ENCODE data around the gene CFHR2.

CFHR2 gene

DNA sequence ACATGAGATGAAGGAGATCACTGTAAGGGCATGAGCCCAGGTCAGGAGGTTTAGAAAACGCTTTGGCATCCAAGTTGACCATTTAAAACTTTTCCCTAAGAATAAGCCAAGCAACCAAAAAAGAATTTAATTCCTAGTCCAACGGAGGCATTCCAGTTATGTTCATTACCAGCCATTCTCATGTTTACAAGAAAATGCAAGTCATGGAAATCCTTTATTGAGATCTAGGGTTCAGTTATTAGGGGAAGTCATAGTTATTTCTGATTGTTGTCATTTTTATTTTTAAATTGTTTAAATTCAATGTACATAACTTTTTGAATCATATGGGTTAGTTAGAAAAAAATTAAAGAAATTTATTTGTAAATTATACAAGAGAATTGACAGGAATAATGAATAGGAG, 58.3 kb downstream of the CFHR2 start:
- DNase-seq (ENCODE audit: low read depth) = no peak
- TF ChIP-seq, protein P1, sequence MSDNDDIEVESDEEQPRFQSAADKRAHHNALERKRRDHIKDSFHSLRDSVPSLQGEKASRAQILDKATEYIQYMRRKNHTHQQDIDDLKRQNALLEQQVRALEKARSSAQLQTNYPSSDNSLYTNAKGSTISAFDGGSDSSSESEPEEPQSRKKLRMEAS (IDR thresholded peaks at IDR 0.05; ENCODE audit: low read depth, low read length) = no peak
- TF ChIP-seq MYC (IDR thresholded peaks at IDR 0.05; ENCODE audit: low read depth, low read length) (no peak), POLR2A (IDR thresholded peaks at IDR 0.05; ENCODE audit: extremely low read depth, insufficient read length) (no peak)
- TF ChIP-seq, protein P2, sequence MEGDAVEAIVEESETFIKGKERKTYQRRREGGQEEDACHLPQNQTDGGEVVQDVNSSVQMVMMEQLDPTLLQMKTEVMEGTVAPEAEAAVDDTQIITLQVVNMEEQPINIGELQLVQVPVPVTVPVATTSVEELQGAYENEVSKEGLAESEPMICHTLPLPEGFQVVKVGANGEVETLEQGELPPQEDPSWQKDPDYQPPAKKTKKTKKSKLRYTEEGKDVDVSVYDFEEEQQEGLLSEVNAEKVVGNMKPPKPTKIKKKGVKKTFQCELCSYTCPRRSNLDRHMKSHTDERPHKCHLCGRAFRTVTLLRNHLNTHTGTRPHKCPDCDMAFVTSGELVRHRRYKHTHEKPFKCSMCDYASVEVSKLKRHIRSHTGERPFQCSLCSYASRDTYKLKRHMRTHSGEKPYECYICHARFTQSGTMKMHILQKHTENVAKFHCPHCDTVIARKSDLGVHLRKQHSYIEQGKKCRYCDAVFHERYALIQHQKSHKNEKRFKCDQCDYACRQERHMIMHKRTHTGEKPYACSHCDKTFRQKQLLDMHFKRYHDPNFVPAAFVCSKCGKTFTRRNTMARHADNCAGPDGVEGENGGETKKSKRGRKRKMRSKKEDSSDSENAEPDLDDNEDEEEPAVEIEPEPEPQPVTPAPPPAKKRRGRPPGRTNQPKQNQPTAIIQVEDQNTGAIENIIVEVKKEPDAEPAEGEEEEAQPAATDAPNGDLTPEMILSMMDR (IDR thresholded peaks at IDR 0.05; ENCODE audit: low read depth, low read length) = no peak
- H3K4me3 ChIP-seq (ENCODE audit: low read depth, low read length) = no peak overlapping the region

DNA sequence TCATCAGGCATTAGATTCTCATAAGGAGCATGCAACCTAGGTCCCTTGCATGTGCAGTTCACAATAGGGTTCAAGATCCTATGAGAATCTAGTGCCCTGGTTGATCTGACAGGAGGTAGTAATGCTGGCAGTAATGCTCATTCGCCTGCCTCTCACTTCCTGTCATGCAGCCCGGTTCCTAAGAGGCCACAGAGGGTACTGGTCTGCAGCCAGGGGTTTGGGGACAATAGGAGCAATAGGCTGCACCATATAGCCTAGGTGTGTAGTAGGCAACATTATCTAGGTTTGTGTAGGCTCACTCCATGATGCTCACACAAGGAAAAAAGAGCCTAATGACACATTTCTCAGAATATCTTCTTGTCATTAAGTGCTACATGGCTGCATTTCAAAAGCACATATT, 59.6 kb downstream of the CFHR2 start:
- no peak for DNase-seq (ENCODE audit: low read depth)
- no peak overlapping the region for H3K4me3 ChIP-seq (ENCODE audit: low read depth, low read length)
- TF ChIP-seq, protein P1 (IDR thresholded peaks at IDR 0.05; ENCODE audit: low read depth, low read length) = no peak
- TF ChIP-seq POLR2A (IDR thresholded peaks at IDR 0.05; ENCODE audit: extremely low read depth, insufficient read length) = no peak

DNA sequence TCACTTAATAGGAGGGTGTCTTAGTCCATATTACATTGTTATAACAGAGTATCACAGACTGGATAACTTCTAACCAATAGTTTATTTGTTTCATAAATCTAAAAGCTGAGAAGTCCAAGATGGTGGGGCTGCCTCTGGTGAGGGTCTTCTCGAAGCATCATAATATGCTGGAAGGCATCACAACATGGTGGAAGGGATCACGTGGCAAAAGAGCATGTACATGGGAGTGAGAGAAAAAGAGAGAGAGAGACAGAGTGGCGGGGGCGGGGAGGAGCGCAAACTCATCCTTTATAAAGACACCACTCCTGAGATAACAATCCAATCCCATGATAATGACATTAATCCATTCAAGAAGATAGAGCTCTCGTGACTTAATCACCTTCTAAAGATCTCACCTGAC, 65.3 kb downstream of the CFHR2 start:
- no peak for TF ChIP-seq MYC (IDR thresholded peaks at IDR 0.05; ENCODE audit: low read depth, low read length)
- TF ChIP-seq, protein P1 (IDR thresholded peaks at IDR 0.05; ENCODE audit: low read depth, low read length) = no peak
- no peak for TF ChIP-seq POLR2A (IDR thresholded peaks at IDR 0.05; ENCODE audit: extremely low read depth, insufficient read length)
- TF ChIP-seq, protein P2 (IDR thresholded peaks at IDR 0.05; ENCODE audit: low read depth, low read length) = no peak
- no peak overlapping the region for H3K4me3 ChIP-seq (ENCODE audit: low read depth, low read length)
- no peak for DNase-seq (ENCODE audit: low read depth)

Data from NB4 (cell line).